Epithelial cell of prostate (primary cell): Measurements from ENCODE around the gene MADD.

Source experiments
- DNase-seq: peaks from one replicate; pipeline ENCODE4 v3.0.0-alpha.2; 2011; ENCODE audit warnings: low read depth, low spot score
- H3K27ac ChIP-seq: fragments of 450-650 bp; 2 replicates; pipeline ENCODE4 v1.5.1; 2017; ENCODE audit warnings: mild to moderate bottlenecking

Gene MADD

DNA sequence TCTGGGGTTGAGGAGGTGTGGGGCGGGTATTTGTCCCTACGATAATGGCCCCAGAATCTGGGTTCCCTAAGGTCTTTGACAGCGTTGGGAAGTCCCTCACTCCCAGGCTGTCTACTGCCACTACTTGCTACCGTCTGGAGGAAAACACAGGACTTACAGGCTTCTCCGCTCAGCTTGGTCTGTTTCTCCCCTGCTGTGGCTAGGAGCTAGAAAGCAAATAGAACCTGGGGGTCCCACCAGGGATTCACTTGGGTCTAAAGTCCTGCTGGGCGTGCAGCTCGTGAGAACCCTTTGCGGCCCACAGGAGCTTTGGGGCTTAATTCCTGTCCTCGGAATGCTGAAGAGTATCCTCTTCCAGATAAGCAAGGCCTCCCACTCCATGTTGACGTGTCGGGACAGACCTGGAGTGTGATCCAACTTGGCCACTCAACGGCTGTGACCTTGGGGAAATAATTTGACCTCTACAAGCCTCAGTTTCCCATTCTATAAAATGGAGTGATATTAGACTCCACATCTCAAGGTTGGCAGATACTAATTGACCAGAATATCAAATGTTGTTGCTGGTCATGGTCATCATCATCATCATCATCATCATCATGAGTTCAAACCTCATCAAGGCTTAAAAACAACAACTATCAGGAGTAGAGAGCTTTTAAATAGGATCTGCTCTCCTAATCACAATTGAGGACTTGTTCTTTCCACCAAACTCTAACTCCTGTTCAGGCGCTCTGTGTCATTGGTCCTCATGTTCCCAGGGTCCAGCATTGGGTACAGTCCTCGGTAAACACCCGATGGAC lies 84.2 kb downstream of the MADD start:
- no peak overlapping the region for H3K27ac ChIP-seq
- no peak for DNase-seq

DNA sequence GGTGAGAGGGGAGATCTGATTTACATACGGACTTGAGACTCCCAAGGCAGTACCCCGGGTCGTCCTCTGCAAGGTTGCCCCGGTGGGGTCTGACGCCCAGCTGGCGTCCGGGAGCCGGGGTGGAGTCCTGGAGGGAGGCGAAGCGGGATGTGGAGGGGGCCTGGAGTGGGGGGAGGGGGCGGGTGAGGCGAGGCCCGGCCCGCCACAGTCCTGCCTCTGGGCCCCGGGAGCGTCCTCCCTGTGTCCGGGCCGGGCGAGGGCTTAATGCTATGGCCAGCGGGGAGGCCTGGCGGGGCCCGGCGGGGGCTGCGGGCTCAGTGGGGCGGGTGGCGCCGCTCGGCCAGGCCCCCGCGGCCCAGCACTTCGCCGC lies 85.0 kb downstream of the MADD start:
- no peak overlapping the region for H3K27ac ChIP-seq
- no peak for DNase-seq

DNA sequence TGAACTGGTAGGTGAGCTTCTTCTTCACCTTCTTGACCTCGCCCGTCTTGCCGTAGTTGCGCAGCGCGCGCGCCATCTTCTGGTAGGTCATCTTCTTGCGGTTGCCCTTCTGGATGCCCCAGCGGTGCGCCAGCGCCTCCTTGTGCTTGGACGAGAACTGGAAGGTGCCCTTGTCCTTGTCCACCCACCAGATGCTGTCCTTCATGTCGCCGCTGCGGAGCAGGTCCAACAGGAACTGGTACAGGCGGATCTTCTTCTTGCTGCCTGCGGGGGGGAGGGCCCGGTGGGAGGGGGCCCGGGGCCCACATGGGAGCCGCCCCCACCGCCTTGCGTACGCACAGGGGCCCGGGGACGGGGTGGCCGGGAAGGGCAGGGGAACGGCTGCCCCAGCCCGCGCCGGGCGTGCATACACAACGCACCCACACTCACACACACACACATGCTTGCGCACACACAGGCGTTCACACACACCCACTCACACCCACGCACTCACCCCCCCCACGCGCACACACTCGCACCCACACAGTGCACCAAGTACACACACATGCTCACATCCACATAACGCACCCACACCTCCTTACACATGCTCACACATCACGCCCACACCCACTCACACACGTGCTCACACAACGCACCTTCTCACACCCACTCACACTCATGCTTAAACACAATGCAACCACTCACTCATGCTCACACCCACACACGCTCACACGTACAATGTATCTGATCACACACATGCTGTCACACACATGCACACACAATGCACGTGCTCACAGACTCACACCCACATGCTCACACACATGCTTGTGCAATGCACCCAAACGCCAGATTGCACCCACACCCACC lies 85.6 kb downstream of the MADD start:
- peak; percentile 56 for DNase-seq
- H3K27ac ChIP-seq, result no peak overlapping the region

DNA sequence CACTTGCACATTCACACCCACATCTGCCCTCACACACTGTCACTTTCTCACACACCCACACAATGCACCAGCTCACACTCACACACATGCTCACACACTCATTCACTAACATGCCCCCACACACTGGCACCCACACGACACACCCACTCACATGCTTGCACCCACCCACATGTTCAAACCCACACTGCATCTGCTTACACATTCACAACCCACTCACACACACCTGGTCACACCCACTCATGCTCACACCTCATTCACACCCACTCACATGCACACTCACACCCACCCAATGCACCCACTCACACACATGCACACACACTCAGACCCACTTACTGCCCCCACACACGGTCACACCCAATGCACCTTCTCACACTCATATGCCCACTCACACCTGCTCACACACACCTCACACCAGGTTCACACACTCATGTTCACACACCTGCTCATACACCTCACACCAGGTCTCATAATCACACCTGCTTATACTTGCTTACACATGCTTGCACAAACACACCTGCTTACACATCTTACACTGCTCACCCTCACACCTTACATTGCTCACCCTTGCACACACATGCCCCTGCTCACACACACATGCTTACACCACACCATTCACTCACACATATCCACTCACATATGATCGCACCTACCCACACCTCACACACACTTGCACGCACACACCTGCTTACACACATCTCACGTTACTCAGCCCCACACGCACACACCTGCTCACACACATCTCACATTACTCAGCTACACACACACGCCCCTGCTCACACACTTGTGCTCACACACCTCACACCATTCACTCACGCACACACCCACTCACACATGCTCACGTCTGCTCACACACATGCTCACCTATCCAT lies 86.4 kb downstream of the MADD start:
- no peak overlapping the region for H3K27ac ChIP-seq
- no peak for DNase-seq

DNA sequence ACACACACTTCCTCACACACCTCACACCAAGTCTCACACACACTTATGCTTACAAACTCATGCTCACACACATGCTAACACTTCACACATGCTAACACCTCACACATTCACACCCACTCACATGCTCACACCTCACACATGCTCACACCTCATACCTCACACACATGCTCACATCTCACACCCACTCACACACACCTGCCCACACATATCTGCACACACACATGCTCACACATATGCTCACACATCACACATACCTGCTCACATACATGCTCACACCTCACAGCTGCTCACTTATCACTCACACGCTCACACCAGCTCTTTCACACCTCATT lies 87.0 kb downstream of the MADD start:
- no peak for DNase-seq
- no peak overlapping the region for H3K27ac ChIP-seq

DNA sequence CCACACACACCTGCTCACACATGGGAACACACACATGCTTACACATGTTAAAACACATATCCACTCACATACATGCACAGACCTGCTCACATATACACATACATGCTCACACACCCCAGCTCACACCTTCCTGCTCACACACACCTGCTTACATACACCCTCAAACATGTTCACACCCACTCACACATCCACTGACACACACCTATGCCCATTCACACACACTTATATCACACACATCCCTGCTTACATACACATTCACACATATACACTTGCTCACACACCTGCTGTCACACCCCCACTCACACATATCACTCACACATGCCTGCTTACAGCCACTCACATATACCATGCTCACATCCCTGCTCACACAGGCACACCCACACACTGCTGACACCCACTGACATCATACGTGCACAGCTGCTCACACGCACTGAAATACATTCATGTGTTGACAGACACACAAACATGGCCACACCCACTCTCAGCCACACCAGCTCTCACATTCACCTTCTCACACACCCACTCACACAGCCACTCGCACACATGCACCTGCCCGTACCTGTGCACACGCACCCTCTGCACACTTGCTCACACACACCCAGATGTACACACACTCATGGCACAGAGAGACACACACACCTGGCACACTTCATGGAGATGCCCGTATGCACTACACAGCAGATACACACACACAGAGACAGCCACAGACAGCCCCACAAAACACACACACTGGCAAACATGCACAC lies 88.2 kb downstream of the MADD start:
- H3K27ac ChIP-seq, result no peak overlapping the region
- no peak for DNase-seq

DNA sequence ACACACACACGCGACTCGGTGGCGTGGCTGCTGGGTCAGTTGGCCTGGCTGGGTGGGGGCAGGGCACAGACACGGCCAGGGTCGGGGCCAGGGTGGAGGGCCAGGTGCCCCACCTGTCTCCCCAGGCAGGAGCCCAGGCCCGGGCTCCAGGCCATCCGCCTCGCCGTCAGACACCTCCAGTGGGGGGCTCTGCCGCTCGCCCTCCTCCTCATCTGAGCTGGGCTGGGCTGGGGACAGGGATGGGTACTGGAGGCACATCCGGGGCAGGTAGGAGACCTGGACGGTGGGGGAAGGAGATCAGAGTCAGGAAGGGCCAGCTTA lies 88.8 kb downstream of the MADD start:
- DNase-seq, result no peak
- H3K27ac ChIP-seq, result no peak overlapping the region

DNA sequence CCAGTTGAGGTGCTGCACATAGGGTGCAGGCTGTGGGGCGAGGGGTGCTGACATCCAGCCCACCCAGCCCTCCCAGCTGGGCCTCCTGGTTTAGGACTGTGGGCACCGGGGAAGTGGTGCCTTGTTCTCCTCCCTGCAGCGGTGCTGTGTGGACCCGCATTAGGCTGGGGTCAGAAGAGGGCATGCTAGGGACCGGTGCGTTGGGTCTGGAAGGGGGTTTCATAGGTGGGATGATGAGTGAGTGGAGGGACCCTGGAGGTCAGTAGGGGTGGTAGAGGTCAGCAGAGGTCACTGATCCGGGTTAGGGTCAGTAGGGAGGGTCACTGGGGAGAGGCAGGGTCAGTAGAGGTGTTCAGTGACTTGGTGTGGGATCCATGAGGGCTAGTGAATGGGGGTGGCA lies 89.2 kb downstream of the MADD start:
- no peak overlapping the region for H3K27ac ChIP-seq
- no peak for DNase-seq

DNA sequence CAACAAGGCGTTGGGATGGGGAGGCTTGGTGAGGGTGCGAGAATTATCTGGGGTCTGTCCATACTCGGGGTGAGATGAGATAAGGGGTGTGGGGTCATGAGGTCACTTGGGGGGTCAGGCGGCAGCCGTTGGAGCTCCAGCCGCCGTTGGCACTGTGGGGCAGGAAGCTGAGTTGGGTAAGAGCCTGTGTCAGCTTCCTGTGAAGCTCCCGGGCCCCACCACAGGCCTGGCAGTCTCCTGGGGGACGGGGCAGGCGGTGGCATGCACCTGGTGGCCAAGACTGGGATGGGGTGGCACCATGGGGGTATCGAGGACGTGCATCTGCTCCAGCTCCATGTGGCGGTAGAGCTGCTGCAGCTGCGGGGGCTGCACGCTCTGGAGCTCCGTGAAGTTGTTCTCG lies 89.7 kb downstream of the MADD start:
- DNase-seq, result no peak
- H3K27ac ChIP-seq, result no peak overlapping the region

DNA sequence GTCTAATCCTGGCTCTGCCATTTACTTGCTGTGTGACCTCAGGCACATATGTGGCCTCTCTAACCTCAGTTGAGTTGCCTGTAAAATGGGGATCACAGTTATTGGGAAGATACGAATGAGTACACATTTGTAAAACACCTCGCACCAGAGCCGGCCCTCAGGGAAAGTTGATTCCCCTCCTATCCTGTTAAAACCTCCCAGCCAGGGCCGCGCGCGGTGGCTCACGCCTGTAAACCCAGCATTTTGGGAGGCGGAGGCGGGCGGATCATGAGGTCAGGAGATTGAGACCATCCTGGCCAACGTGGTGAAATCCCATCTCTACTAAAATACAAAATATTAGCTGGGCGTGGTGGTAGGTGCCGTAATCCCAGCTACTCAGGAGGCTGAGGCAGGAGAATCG lies 90.4 kb downstream of the MADD start:
- no peak for DNase-seq
- no peak overlapping the region for H3K27ac ChIP-seq

DNA sequence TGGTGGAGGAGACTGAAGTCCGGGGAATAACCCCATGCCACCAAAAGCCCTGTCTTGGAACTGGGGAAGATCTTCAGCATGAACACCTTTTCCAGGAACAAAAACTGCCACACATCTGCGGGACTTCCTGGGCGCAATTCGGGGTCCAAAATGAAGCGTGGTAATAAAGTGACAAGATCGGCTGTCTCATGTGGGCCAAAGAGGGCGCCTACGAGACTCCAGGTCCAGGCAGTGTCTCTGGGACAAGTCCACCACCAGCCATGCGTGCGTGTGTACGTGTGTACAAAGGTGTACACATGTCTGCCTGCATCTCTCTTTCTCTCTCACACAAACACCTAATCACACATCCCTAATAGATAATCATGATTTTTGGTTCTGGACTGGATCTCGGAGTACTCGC lies 91.5 kb downstream of the MADD start:
- DNase-seq, result no peak
- H3K27ac ChIP-seq, result no peak overlapping the region

DNA sequence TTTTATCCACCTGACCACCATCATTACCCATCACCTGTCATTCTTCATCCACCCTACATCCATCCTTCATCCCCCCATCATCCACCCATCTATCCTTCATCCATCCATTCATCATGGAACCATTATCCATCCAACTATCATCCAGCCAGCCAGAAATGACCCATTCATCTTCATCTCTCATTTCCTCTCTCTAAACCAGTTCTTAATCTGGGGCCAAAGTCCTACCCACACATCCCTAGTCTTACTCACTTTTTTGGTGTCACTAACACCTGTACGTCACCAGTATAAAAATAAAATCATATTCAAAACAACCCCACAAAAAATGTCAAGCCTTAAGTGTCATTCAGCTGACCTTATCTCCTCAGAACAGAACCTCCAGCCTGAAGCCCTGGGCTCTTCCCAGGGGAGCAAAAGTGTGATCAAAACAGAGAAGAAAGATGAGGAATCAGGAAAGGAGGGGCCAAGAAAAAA lies 96.1 kb downstream of the MADD start:
- H3K27ac ChIP-seq, result no peak overlapping the region
- no peak for DNase-seq

DNA sequence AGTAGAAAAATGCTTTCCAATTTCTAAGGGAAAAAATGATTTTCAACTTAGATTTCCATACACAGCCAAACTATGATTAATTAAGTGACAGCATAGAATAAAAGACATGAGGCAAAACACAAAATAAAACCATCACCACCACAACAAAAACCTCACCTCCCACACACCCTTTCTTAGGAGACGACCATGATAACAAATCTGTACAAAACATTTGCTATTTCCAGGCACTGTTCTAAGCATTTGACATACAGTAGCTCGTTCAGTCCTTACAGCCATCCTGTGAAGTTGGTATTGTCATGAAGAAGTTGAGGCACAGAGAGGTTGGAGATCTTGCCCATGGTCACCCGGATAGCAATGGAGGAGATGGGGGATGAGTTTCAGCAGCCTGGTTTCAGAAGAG lies 99.7 kb downstream of the MADD start:
- no peak overlapping the region for H3K27ac ChIP-seq
- no peak for DNase-seq

DNA sequence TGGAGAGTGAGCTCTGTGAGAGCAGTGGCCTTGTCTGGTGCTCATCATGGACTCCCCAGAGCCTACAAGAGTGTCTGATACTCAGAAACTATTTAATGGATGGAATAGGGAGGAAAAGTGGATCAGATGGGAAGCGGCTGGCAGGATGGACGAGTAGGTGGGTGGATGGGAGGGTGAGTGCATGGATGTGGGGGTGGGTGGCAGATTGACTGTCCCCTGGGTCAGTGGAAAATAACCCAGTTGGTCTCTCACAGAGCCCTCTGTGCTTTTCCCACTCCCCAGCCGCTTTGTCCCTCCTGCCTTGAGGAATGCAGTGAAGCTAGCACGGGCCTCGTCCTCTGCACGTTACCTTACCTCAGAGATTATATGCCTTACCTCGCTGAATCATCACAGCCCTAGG lies 102.5 kb downstream of the MADD start:
- no peak overlapping the region for H3K27ac ChIP-seq

DNA sequence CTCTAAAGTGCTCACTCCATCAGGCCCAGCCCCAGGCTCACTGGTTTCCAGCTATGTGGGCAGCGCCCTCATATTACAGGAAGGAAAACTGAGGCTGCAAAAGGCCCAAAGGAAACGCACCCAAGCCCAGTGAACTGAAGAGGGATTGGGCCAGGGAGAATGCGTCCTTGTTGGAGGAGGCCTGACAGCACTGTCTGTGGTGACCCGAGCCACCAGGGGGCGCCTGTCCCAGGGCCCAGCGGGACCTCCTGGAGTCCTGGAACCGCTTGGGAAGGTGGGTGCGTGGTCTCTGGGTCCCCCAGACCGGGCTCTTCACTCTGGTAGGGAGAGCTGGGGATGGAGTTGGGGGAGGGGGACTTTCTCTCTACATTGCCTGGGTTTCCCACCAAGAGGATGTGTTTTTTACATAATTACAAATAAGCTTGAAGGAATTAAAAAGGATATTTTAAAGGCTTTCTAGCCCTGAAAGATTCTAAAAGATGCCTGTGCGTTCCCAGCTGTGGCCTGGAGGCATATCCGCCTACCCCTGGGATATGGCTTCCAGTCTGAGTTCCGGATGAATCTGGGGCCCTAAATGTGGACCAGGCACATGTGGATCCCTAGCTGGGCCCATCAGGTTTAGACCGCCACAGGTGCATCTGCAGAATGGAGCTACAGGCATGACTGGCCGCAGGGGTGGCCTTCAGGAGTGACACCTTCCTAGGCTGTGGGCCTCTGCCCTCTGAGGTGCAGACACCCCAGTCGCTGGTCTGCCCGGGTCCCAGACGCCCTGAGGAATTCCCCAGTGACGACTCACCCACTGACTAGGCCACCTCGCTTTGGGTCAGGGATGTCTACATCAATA lies 104.2 kb downstream of the MADD start:
- no peak for DNase-seq
- no peak overlapping the region for H3K27ac ChIP-seq

More for the DNA sequence above, 102.5 kb downstream of the MADD start:
- no peak for DNase-seq

DNA sequence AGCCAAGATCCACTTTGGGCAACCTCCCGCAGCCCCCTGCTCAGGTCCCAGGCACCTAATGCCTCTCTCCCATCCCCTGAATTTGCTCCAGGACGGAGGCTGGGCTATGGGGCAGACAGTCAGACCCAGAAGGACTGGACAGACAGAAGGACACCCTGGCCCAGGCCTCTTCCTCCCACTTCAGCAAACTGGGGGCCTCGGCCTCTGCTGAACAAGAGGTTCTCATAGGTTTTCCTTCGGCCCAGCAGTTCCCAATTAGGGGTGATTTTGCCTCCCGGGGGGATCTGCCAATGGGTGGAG lies 104.7 kb downstream of the MADD start:
- DNase-seq, result no peak
- H3K27ac ChIP-seq, result no peak overlapping the region

DNA sequence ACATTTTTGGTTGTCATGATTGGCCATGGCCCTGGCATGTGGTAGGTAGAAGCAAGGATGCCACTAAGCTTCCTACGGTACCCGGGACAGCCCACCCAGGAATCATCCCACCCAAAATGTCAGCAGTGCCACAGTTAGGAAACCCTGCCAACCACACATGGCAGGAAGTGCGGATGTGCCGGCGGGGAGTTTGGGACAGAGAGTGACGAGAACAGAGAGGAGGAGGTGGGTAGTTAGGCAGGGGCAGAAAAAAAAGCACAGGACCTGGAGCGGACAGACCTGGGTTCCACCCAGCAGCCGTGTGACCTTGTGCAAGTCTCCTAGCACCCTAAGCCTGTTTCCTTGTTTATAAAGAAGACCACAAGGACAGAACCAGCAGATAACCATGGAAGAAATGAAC lies 105.1 kb downstream of the MADD start:
- no peak overlapping the region for H3K27ac ChIP-seq
- DNase-seq, result no peak

DNA sequence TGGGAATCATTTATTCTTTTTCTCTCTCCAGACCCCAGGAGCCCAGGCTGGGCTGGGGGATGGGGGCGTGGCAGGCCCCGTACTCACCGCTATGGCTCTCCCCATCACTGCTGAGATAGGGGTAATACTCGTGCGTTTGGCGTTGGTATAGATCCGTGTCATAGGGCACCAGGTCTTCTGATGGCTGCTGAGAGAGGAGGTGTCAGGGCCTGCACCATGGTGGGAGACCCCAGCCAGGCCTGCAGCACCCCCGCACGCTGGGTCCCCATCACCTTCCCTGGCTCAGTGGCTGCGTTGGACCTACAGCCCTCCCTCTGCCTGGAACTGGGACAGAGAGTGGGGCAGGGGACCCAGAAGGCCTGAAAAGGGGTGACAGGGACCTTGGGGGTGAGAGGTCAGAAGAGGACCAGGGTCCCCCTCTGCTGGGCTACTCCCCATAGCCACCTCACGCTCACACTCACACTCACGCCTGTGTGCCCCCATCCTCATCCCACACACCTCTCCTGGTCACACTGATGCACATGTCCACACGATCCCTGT lies 105.7 kb downstream of the MADD start:
- DNase-seq, result no peak

DNA sequence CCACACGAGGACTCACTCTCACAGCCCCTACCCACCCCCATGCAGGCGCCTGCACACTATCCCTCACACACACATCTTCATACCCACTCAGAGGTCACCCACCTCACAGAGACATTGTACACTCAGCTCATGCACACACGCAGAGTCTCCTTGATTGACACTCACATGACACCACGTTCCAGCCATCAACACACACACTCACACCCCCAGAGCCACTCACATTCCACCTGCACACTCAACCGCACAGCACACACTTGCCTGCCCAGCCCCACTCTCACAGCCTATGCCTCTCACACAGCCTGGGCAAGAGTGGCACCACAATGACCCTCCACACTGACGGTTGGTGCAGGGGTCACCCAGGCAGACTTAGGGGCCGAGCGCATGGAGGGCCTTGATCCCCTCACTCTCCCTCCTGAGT lies 106.2 kb downstream of the MADD start:
- DNase-seq, result no peak
- no peak overlapping the region for H3K27ac ChIP-seq

More for the DNA sequence above, 105.7 kb downstream of the MADD start:
- no peak overlapping the region for H3K27ac ChIP-seq
